Liver (tissue), 9 donors: ENCODE results near the gene UBE3D. TPM values are rescaled to one million over a fixed set of nuclear protein-coding genes. Genes with fewer than 3 reads are reported as not detected.

Experiments used
- DNase-seq: peaks from one replicate; pipeline ENCODE4 v3.0.0-alpha.2; 2017; ENCODE audit warnings: low spot score
- H3K27ac ChIP-seq, 2 donors: one replicate each; pipeline ENCODE4 v1.7.0; 2013; ENCODE audit warnings: inconsistent platforms in 2 of 2, low read length in 2 of 2, control low read depth in 1 of 2, low read depth in 1 of 2, mild to moderate bottlenecking in 1 of 2
- H3K27me3 ChIP-seq, 4 donors: one replicate each; pipeline versions ENCODE4 v1.6.1 to v1.7.0; 2013; ENCODE audit warnings: low read length in 3 of 4, inconsistent platforms in 1 of 4, mild to moderate bottlenecking in 1 of 4, moderate library complexity in 1 of 4; ENCODE audit not compliant: control insufficient read depth in 4 of 4, insufficient read depth in 4 of 4
- H3K36me3 ChIP-seq, 4 donors: one replicate each; pipeline versions ENCODE4 v1.6.1 to v1.7.0; 2013; ENCODE audit warnings: low read length in 3 of 4, mild to moderate bottlenecking in 3 of 4, low read depth in 1 of 4, moderate library complexity in 1 of 4; ENCODE audit not compliant: control insufficient read depth in 4 of 4, insufficient read depth in 3 of 4
- H3K4me1 ChIP-seq, 4 donors: one replicate each; pipeline versions ENCODE4 v1.6.1 to v1.7.0; 2013; ENCODE audit warnings: low read length in 3 of 4, mild to moderate bottlenecking in 3 of 4, moderate library complexity in 1 of 4; ENCODE audit not compliant: control insufficient read depth in 4 of 4, insufficient read depth in 4 of 4
- H3K4me3 ChIP-seq, 3 donors: one replicate each; pipeline versions ENCODE4 v1.6.1 to v1.7.0; 2013; ENCODE audit warnings: low read length in 3 of 3, control low read depth in 1 of 3, low read depth in 1 of 3, mild to moderate bottlenecking in 1 of 3
- H3K9ac ChIP-seq, 2 donors: one replicate each; pipeline ENCODE4 v1.7.0; 2013; ENCODE audit warnings: low read length in 2 of 2, mild to moderate bottlenecking in 2 of 2, moderate library complexity in 2 of 2, control low read depth in 1 of 2, low read depth in 1 of 2
- H3K9me3 ChIP-seq, 4 donors: one replicate each; pipeline versions ENCODE4 v1.6.1 to v1.7.0; 2013; ENCODE audit warnings: low read length in 3 of 4; ENCODE audit not compliant: control insufficient read depth in 4 of 4
- CTCF ChIP-seq: fragments of 150-350 bp; IDR thresholded peaks from 2 replicates; pipeline ENCODE4 v1.5.1; 2017; ENCODE audit warnings: improper control_type of control experiment, low read depth, low read length; ENCODE audit not compliant: missing input control
- EGR1 ChIP-seq, 2 donors: IDR thresholded peaks; 2 replicates each; pipeline ENCODE4 v1.6.1; 2016 to 2018; ENCODE audit warnings: antibody characterized with exemption in 2 of 2, low read depth in 2 of 2
- FOXA1 ChIP-seq: IDR thresholded peaks from 2 replicates; pipeline ENCODE4 v1.6.1; 2016; ENCODE audit warnings: antibody characterized with exemption
- FOXA2 ChIP-seq: IDR thresholded peaks from 2 replicates; pipeline ENCODE4 v1.6.1; 2016; ENCODE audit warnings: antibody characterized with exemption
- GABPA ChIP-seq, 2 donors: IDR thresholded peaks in 1 of 2; conservative IDR thresholded peaks in 1 of 2; 2 replicates each; pipeline ENCODE4 v1.6.1; 2016; ENCODE audit warnings: antibody characterized with exemption in 2 of 2, mild to moderate bottlenecking in 1 of 2, moderate library complexity in 1 of 2
- HNF4A ChIP-seq, 2 donors: conservative IDR thresholded peaks; 2 replicates each; pipeline ENCODE4 v1.6.1; 2016; ENCODE audit warnings: antibody characterized with exemption in 2 of 2, mild to moderate bottlenecking in 2 of 2
- HNF4G ChIP-seq: IDR thresholded peaks from 2 replicates; pipeline ENCODE4 v1.6.1; 2016; ENCODE audit warnings: antibody characterized with exemption
- JUND ChIP-seq, 2 donors: IDR thresholded peaks; 2 replicates each; pipeline ENCODE4 v1.6.1; 2016; ENCODE audit warnings: antibody characterized with exemption in 2 of 2
- NR2F2 ChIP-seq: IDR thresholded peaks from 2 replicates; pipeline ENCODE4 v1.6.1; 2016; ENCODE audit warnings: antibody characterized with exemption
- RAD21 ChIP-seq, 2 donors: IDR thresholded peaks; 2 replicates each; pipeline ENCODE4 v1.6.1; 2016; ENCODE audit warnings: antibody characterized with exemption in 2 of 2, mild to moderate bottlenecking in 2 of 2
- RXRA ChIP-seq, 2 donors: IDR thresholded peaks; 2 replicates each; pipeline ENCODE4 v1.6.1; 2017 to 2018; ENCODE audit warnings: antibody characterized with exemption in 2 of 2, mild to moderate bottlenecking in 1 of 2
- SP1 ChIP-seq: IDR thresholded peaks from 2 replicates; pipeline ENCODE4 v1.6.1; 2018; ENCODE audit warnings: antibody characterized with exemption, mild to moderate bottlenecking
- YY1 ChIP-seq: IDR thresholded peaks from 2 replicates; pipeline ENCODE4 v1.6.1; 2016; ENCODE audit warnings: antibody characterized with exemption, mild to moderate bottlenecking
- WGBS: extraction: QIAGEN DNeasy Blood & Tissue Kit; methylation state at CpG from one replicate; pipeline ENCODE4 v1.1.7; 2013; 5-methylcytosine and 5-hydroxymethylcytosine counted together
- polyA plus RNA-seq, 2 donors: library from polyadenylated mRNA; stranded (reverse) in 1 of 2; unstranded in 1 of 2; fragments of 200-250 nt in 1 of 2; fragments of >200 nt in 1 of 2; fragmentation: Nextera tagmentation in 1 of 2; extraction: Ambion mirVana in 1 of 2; gene quantifications; one replicate each; pipeline versions ENCODE4 v1.2.1 to v1.2.3, GENCODE V29; 2013 to 2015
- total RNA-seq, 2 donors: library from RNA; depleted of rRNA; stranded (reverse); fragments of >200 nt; gene quantifications; one replicate each; pipeline ENCODE4 v1.2.3, GENCODE V29; 2014
- TF ChIP-seq, protein P1 (sequence below): IDR thresholded peaks from 2 replicates; pipeline ENCODE4 v1.6.1; 2016; ENCODE audit warnings: antibody characterized with exemption
- TF ChIP-seq, protein P2 (sequence below): IDR thresholded peaks from 2 replicates; pipeline ENCODE4 v1.6.1; 2016; ENCODE audit warnings: antibody characterized with exemption
- TF ChIP-seq, protein P3 (sequence below): IDR thresholded peaks from 2 replicates; pipeline ENCODE4 v1.6.1; 2016; ENCODE audit warnings: antibody characterized with exemption
- donor health status: healthy.
- donor health status: healthy.
- donor health status: healthy.
- donor health status: healthy.
- donor health status: healthy.

Gene UBE3D
- total and polyA plus RNA-seq, 4 donors: 0.78 to 6.4 (median 1.9) TPM

DNA sequence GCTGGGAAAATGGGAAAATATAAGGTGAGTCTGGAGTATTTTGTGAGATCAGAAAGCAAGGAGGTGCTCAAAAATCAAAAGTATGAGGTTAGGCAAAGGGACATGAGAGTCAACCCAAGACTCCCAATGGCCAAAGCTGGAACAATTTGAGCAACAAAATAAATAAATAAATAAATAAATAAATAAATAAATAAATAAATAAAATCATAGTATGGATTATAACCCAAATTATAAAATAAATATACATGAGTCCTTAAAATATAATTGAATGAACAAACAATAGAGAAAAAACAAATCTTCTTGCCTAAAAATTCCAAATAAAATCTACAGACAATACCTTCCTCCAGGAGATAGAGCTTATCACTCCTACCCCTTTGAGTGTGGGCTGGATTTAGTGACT lies 69.5 kb downstream of the UBE3D start:
- TF ChIP-seq JUND (IDR thresholded peaks at IDR 0.05) (no peak), HNF4G (no peak), FOXA1 (no peak), HNF4A (conservative IDR thresholded peaks at IDR 0.05) (no peak), EGR1 (IDR thresholded peaks at IDR 0.05; ENCODE audit: low read depth in 2 of 2) (no peak), RAD21 (IDR thresholded peaks at IDR 0.05) (no peak), FOXA2 (no peak)
- TF ChIP-seq, protein P1, sequence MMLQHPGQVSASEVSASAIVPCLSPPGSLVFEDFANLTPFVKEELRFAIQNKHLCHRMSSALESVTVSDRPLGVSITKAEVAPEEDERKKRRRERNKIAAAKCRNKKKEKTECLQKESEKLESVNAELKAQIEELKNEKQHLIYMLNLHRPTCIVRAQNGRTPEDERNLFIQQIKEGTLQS: no peak
- DNase-seq: no peak
- Histone ChIP-seq H3K4me1 (no peaks in the 10 kb centered on the region), H3K4me3 (no peak overlapping the region), H3K9me3 (no peaks in the 10 kb centered on the region), H3K9ac (no peak overlapping the region), H3K27ac (no peak overlapping the region), H3K27me3 (no peaks in the 10 kb centered on the region), H3K36me3 (no peaks in the 10 kb centered on the region)

GRCh38 chr6:82995066-82995465 lies 70.6 kb downstream of the UBE3D start:
- H3K36me3 ChIP-seq: no peaks in the 10 kb centered on the region
- H3K27ac ChIP-seq: no peak overlapping the region
- H3K4me1 ChIP-seq: no peaks in the 10 kb centered on the region
- H3K9me3 ChIP-seq: no peaks in the 10 kb centered on the region
- TF ChIP-seq HNF4G: no peak
- no peak for TF ChIP-seq FOXA2
- TF ChIP-seq, protein P1: no peak
- no peak for TF ChIP-seq RXRA (IDR thresholded peaks at IDR 0.05)
- TF ChIP-seq GABPA (IDR thresholded peaks at IDR 0.05 in 1 of 2, conservative IDR thresholded peaks at IDR 0.05 in 1 of 2): no peak
- no peak for TF ChIP-seq NR2F2
- no peak for TF ChIP-seq CTCF
- no peak for TF ChIP-seq FOXA1
- TF ChIP-seq, protein P2, sequence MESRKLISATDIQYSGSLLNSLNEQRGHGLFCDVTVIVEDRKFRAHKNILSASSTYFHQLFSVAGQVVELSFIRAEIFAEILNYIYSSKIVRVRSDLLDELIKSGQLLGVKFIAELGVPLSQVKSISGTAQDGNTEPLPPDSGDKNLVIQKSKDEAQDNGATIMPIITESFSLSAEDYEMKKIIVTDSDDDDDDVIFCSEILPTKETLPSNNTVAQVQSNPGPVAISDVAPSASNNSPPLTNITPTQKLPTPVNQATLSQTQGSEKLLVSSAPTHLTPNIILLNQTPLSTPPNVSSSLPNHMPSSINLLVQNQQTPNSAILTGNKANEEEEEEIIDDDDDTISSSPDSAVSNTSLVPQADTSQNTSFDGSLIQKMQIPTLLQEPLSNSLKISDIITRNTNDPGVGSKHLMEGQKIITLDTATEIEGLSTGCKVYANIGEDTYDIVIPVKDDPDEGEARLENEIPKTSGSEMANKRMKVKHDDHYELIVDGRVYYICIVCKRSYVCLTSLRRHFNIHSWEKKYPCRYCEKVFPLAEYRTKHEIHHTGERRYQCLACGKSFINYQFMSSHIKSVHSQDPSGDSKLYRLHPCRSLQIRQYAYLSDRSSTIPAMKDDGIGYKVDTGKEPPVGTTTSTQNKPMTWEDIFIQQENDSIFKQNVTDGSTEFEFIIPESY: no peak
- TF ChIP-seq RAD21 (IDR thresholded peaks at IDR 0.05): no peak
- no peak for TF ChIP-seq JUND (IDR thresholded peaks at IDR 0.05)
- no peak for TF ChIP-seq SP1
- TF ChIP-seq EGR1 (IDR thresholded peaks at IDR 0.05; ENCODE audit: low read depth in 2 of 2): no peak
- no peak for TF ChIP-seq YY1
- TF ChIP-seq, protein P3, sequence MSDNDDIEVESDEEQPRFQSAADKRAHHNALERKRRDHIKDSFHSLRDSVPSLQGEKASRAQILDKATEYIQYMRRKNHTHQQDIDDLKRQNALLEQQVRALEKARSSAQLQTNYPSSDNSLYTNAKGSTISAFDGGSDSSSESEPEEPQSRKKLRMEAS: no peak
- no peak for DNase-seq
- WGBS: 54% methylated on average over 3 of the region's 3 CpGs
- H3K27me3 ChIP-seq: no peaks in the 10 kb centered on the region
- H3K4me3 ChIP-seq: no peak overlapping the region
- no peak overlapping the region for H3K9ac ChIP-seq
